GM18505 (cell line): ENCODE results near the gene PBX4.
"Not testable (repeated sequence)": the region's sequence is repeated elsewhere in the genome, so short reads cannot be mapped to it uniquely, and the experiment has no call there.

Experiments used
- ATAC-seq: cut with Tn5 transposase; IDR thresholded peaks from one replicate; pipeline ENCODE4 v1.9.1; 2021; ENCODE audit not compliant: unreplicated experiment
- POLR2A ChIP-seq: IDR thresholded peaks from 4 replicates; pipeline ENCODE4 v1.6.1; 2011; ENCODE audit warnings: borderline replicate concordance; ENCODE audit not compliant: insufficient read depth, insufficient read length; ENCODE audit errors: extremely low read depth

PBX4 gene, protein sequence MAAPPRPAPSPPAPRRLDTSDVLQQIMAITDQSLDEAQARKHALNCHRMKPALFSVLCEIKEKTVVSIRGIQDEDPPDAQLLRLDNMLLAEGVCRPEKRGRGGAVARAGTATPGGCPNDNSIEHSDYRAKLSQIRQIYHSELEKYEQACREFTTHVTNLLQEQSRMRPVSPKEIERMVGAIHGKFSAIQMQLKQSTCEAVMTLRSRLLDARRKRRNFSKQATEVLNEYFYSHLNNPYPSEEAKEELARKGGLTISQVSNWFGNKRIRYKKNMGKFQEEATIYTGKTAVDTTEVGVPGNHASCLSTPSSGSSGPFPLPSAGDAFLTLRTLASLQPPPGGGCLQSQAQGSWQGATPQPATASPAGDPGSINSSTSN

DNA sequence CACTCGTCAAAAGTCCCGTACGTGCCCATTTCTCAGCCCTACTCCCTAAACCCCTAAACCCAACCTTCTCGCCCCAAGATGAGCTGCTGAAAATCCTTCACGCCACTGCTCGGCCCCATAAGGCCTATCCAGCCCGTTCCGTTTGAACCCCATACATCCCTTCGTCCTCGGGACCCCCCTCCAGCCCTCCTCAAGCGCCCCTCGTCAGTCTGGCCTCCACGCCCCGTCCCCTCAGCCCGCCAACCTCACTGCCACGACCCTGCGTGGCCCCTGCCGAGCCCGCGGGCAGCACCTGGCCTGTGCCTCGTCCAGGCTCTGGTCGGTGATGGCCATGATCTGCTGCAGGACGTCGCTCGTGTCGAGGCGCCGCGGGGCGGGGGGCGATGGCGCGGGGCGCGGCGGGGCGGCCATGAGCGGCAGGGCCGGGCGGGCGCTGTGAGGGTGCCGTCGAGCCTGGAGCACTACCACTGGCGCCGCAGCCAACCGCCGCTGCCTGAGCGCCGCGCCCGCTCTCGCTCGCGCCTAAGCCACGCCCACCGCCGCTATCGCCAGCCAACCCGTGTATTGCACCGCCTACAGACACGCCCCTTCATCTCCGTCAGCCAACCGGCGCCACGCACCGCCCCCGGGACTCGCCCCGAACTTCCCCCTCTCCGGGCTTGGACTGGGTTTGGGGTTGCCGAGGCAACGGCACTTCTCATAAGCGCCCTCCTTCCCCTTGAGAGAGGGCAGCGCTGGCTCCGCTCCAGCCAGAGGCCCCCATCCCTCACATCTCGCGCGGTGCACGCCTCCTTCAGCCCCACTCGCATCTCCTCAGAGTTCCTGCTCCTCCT, at the start of gene PBX4:
Gene PBX4, minus strand, starts transcription at position 469 of the 833 bp plus-strand sequence. Its CDS starts 58 bp downstream, at position 411.
- peak; percentile 96 for ATAC-seq
- peak; percentile 56 for TF ChIP-seq POLR2A

DNA sequence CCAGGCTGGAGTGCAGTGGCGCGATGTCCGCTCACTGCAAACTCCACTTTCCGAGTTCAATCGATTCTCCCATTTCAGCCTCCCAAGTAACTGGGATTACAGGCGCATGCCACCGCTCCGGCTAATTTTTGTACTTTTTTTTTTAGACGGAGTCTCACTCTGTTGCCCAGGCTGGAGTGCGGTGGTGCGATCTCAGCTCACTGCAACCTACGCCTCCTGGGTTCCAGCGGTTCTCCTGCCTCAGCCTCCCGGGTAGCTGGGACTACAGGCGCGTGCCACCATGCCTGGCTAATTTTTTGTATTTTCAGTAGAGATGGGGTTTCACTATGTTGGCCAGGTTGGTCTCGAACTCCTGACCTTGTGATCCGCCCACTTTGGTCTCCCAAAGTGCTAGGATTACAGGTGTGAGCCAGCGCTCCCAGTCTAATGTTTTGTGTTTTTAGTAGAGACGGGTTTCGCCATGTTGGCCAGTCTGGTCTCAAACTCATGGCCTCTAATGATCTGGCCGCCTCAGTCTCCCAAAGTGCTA, 47.0 kb upstream of the PBX4 start:
- ATAC-seq, result not testable (repeated sequence)

DNA sequence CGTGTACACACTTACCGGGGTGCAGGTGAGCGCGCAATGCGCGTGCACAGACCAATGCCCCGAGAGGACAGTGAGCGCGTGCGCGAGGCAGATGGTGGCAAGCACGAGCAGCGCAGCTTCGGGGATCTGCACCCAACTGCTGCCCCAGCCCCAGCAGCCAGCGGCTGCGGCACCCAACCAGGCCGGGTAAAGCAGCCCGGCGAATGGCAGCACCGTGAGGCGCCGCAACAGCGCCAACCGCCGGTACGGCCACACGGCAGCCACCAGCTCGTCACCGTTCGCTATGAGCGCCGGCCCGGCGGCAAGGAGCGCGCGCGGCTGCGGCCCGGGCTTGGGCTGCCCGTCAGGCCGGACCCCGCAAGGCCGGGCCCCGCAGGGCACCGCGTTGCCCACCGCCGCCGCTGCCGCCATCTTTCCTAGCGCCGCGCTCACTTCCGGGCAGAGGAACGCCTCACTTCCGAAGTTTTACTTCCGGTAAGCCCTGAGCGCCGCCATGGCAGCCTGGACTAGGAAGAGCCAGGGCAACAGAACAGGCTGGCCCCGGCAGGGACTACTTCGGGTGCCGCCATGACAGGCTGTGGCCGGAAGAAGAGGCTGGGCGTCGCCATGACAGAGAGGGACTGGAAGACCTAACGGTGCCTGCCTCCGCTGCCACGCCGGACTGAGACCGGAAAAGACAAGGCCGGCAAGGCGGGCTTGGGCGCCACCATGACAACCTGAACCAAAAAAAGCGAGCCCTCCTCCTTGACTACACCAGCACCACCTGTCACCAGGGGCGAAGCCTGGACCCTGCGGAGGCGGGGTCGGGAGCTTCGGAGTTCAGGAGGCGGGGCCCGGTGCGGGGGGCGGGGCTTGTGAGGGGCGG, 45.0 kb upstream of the PBX4 start, which contains the start of gene ATP13A1:
Gene ATP13A1, minus strand, starts transcription at position 421 of the 865 bp plus-strand sequence. Its CDS starts 10 bp downstream, at position 411.
- TF ChIP-seq POLR2A, result peak; percentile 77
- ATAC-seq, result peak; percentile 68

DNA sequence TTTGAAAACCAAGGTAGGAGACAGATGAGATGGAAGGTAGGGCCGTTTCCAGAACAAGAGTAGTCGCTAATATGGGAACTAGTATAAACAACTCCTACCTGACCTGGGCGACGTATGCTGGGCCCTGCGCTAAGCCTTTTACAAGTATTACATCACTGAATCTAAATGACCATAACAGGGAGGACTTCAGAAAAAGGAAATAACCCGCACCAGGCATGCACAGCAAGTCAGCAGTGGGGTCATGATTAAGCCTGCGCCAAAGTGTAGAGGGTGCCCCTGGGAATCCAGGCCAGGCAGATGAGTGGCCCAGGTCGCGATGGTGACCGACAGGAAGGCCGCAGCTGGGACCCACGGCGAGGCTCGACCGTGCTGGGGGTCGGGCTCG, 44.4 kb upstream of the PBX4 start:
- ATAC-seq, result no peak
- no peak for TF ChIP-seq POLR2A

DNA sequence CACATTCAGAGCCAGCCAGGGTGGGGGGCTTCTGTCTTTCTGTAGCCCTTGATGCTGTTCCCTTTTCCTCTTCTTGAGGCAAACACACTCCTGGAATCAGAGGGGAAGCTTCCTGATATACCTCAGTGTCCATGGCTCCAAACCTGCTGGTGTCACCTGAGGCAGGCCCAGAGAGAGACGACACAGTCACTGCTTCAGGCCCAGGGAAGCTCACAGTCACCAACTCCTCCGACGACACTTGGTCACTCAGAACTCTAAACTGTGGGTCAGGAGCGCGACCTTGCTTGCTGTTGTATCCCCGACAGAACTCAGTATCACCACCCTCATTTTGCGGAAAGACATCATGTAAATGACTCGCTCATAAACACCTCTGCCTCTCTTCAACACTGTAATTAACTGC, 43.9 kb upstream of the PBX4 start:
- no peak for ATAC-seq
- no peak for TF ChIP-seq POLR2A

DNA sequence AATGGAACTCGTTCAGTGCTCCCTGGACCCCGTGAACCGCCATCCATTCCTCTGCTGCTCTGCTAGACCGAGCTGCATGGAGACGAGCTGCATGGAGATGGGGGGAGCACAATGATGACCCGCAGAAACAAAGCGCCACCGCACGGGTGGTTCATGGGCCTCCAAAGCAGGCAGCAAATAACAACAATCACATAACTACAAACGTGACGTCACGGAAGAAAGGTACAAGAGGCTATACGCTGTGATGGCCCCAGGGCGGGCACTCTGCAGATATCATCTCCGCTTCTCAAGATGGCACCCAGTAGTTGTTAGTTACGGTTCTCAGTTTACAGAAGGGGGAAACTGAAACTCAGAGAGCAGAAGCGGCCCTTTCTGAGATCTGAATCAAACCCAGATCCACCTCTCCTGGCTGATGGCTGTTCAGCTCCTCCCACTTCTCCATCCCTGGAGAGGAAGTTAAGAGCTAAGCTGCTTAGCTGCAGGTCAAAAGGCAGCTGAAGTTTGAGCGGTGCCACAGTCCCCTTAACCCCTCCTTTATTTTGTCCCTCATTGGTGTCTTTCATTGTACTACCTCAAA, 43.3 kb upstream of the PBX4 start:
- TF ChIP-seq POLR2A, result peak; percentile 75
- ATAC-seq, result peak; percentile 29

DNA sequence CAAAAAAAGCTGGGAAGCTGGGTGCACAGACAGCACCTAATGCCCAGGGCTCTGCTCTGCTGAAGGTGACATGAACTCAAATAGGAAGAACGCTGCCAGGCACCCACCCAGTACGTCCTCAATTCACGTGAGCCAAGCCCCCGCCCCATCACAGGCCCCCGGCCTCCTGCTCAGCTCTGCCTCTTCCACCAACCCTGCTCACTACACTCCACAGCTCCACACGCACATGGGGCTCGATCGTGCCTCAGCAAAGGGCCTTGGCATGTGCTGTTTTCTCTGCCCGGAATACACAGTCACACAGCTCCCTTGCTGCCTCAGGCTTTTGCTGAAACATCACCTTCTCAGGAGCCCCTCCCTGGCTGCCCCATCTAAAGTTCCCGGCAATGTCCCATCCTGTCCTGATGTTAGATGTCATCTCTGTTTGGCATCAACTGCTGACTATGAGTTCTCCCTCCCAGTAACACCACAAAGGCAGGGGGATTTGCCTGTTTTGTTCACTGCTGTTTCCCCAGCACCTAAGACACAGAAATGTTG, 42.7 kb upstream of the PBX4 start:
- no peak for TF ChIP-seq POLR2A
- no peak for ATAC-seq

DNA sequence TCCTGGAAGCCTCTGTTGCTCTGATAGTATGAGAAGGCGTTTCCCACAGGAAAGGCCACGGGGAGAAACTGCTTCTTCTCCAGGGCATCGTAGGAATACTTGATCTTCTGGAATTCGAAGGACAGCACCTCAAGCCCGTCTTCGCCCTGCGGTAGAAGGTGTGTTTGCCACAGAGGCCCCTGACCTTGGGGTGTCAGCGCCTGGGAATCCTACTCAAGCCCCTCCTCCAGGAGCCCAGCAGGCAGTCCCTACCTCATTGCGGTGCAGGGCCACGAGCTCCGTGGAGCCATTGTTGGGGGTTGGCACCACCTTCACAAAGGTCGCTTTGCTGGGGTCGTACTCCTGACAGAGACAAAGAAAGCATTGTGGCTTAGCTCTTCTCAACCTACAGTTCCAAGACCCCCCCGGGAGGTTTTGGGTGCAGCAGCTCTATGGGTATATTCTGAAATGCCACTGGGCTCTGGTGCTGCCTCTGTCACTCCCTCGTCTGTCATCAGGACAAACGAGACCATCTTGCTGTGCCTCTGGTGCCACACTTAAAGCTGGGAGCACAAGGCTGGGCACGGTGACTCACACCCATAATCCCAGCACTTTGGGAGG, 41.3 kb upstream of the PBX4 start:
- TF ChIP-seq POLR2A, result no peak
- no peak for ATAC-seq

DNA sequence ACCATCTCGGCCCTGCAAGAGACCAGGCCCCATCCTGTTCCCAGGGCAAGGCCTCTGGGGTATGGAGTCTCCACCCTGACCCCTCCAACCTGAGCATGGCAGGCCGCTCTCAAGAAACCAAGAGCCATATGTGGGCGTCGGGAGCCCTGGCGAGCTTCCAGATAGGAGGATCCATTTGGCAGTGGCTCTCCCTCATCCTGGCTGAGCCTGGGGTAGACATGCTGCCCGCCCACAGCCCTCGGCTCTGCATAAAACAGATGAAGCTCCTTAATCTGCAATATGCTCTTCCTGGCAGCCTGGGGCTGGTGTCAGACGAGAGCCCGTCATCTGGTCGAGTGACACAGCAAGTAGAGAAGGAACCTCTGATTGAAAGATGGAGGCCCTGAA, 38.9 kb upstream of the PBX4 start:
- TF ChIP-seq POLR2A, result no peak
- ATAC-seq, result no peak

DNA sequence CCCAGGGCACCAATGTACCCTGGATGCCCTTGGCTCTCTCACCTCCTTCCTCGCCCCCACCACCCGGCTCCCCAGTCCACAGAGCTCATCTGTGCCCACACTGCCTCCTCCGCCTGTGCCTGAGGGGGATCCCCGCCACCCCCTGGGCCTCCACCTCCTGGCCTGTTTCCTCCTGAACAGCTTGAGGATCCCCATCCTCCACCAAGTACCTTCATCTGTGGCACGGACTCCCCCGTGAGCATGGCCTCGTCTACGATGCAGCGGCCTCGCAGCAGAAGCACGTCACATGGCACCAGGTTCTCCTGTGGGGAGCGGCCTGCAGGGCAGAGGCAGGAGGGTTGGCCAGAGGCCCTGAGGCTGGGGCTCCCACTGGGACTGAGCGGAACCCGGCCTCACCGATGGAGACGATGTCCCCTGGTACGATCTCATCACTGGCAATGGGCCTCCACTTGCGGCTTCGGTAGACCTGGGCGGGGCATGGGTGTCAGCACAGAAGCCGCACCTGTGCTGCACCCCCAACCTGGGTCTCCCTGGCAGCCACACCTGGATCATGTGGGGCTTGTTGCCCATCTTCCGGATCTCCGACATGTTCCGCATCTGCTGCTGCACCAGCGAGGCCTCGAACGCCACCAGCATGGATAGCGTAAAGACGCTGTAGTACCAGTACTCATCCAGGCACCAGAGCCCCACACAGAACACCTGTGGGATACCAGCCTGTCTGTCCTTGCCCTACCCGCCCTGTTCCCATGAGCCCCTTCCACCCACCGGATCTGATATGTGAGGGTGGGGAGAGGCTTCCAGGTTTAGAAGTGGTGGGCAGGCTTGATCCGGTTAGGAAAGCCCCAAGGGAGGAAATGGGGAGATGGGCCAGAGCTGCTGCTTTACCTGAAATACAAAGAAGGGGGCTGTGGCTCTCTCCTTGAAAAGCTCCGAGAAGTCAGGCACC, 38.2 kb upstream of the PBX4 start:
- ATAC-seq, result no peak
- no peak for TF ChIP-seq POLR2A
